Embryonic facial prominence (tissue), 1 donor: ENCODE results near the gene XPC.

ENCODE experiments used
- DNase-seq: peaks from one replicate; pipeline ENCODE4 v3.0.0-alpha.2; 2016; ENCODE audit errors: extremely low spot score

Gene XPC

DNA sequence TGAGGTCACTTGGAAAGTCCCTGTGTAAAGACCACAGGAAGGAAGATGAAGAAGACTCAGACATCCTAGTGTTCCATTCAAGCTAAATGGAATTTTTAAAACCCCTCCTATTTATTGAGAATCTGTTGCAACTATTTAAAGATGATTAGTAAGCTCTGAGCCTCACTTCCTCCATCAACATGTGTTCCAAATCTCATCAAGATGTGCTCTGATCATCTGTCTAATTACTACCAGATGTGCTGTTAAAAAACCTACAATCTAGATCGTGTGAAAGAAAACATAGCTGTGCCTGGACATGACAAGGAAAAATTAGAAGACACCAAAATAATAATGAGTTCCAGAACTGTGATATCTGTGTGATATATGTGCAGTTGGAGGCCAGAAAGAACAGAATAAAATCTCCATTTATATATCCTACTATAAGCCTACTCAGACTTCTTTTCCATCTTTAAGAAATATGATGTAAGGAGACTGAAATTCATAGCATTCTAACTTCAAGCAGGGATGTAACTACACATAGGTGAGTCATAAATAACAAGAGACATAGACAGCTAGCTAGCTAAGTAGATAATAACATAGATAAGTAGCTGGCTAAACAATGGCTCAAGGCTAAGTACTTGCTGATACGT, 7.8 kb downstream of the XPC start:
- no peak for DNase-seq

DNA sequence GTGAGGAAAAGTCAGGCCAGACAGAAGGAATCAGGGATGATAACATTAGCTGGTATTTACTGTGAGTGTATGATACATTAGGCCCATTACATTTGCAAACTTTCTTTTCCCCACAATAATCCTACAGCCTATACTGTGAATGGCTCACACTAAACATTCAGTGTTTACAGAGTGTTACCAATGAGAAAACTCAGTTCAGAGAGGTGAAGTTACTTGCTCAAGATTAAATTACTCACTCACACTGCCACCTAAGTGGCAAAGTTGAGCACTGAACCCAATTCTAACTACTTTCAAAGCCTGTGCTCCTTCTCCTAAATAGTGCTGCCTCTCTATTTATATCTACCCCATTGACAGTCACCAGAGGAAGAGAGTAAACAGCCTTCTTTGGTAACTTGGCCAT, 8.5 kb downstream of the XPC start:
- DNase-seq = no peak

GRCh38 chr3:14169435-14169834, 9.0 kb downstream of the XPC start:
- no peak for DNase-seq

DNA sequence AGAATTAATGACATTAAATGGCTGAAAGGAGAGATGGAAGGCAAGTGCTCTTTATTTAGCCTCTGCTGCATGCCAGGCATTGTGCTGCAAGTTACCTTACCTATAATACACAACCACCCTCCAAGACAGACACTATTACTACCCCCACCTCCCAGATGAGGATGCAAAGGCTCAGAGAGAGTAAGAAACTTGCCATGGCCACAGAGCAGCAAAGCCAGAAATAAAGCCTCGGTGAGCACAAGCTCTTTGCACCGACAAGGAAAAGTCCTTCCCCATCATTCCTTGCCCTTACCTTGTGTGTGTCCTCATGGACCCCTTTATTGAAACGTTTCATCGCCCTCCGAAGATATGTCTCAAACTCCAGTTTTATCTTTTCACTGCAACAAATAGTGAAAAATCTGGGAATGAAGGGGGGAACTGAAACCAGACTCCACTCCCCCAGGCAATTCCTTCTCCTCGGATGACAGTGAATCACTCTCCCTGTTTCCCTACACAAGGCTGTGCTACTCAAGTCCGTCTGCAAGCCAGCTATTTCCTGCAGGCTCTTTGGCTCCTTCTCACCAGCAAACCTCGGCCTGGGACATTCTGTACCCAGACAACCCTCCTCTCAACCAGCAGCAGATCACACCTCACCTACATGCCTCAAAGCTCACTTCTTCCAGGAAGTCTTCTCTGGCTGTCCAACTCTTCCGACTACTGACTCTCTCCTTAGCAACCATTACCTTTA, 11.4 kb downstream of the XPC start:
- DNase-seq = no peak

DNA sequence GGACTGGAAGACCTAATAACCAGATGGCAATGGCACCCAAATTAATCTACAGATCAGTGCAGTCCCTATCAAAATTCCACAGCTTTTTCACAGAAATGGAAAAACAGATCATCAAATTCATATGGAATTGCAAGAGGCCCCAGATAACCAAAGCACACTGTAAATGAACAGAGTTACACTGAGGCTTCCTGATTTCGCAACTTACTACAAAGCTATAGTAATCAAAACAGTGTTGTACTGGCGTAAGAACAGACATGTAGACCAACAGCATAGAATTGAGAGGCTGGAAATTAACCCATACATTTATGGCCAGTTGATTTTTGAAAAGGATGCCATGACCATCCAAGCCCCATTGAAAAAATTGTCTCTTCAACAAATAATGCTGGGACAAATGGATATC, 16.2 kb downstream of the XPC start:
- no peak for DNase-seq

GRCh38 chr3:14161282-14161681, 17.1 kb downstream of the XPC start:
- no peak for DNase-seq

GRCh38 chr3:14159426-14159825, 19.0 kb downstream of the XPC start:
- DNase-seq = no peak

GRCh38 chr3:14158370-14158769, 20.0 kb downstream of the XPC start:
- DNase-seq = no peak

DNA sequence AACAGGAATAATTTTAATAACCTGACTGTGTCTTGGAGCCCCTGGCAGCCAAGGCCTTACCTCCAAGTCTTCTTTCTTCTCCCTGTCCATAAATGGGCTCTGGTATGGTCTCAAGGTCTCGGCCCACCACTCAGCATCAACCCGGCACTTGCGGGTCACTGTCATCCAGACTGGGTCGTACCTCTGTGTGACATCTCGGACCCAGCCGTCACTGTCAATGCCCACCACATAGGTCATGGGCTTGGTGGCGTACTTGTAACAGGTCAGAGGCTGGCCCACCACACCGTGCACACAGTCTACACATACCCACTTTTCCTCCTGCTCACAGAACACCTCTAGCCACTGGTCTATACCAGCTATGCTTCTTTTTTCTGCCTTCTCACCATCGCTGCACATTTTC, 20.4 kb downstream of the XPC start:
- DNase-seq = no peak

DNA sequence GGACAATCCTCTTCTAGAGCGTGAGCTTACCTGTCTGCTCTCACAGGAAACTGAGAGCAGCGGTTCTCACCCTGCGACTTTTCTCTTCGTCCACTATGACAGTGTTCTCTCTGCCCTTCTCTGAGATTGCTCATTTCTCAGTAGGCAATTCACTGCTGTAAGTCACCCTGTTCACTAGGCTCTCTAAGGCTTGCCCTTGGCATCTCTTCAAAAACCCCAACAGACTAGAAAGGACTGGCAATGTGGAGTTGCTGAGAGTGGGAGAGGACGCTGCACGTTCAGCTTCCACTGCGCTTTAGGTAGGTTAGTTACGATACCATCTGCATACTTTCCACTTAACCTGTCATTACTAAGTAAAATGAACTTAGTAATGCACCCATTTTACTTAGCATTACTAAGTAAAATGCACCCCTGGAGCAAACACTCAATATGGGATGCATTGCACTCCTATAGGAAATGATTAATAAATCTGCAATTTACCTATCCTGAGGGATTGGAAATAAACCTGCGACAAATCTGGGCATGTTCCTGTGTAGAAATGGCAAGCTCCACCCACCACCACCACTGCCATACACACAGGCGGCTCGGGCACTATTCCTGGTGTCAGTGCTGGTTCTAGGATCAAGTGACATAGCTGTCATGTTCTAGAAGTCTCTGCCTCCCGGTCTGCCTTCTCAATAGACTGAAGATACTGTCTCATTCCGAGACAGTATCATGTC, 21.4 kb downstream of the XPC start:
- no peak for DNase-seq

DNA sequence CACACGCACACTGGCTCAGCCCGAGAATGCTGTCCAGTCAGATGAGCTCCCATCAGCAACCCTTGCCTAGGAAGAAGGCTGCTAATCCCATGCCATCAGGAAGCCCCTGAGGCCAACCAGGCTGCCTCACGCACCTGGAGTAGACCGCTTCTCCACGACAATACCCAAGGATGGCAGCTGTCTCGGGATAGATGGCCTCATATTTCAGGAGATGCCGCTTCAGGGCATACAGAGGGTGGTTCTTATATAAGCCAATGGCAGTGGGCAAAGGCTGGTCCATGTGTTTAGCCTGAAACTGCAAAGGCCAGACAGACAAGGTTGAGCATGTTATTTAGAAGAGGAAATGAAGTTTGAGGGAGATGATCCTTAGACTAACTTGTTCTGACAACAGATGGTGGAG, 22.2 kb downstream of the XPC start:
- no peak for DNase-seq

- no peak for DNase-seq
Observed at GRCh38 chr3:14154895-14155440, 23.4 kb downstream of the XPC start.

- DNase-seq = no peak
Observed at GRCh38 chr3:14154276-14154675, 24.1 kb downstream of the XPC start.

DNA sequence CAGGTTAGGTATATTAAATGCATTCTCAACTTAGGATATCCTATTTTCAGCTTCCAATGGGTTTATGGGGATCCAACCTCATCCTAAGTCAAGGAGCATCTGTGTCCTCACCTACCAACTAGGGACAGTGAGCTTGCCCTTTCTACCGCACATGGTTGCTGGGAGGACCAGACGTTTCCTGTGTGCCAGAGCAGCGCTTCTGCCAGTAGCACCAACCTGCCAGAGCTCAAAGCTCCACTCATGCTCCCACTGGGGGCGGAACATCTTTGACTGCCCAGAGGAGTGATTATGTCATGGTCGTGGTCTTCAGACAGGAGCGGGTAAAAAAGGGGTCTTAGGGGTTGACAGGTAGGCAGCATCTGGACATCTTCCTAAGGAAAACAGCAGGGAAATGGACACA, 24.7 kb downstream of the XPC start:
- no peak for DNase-seq

GRCh38 chr3:14152963-14153355, 25.4 kb downstream of the XPC start:
- no peak for DNase-seq

DNA sequence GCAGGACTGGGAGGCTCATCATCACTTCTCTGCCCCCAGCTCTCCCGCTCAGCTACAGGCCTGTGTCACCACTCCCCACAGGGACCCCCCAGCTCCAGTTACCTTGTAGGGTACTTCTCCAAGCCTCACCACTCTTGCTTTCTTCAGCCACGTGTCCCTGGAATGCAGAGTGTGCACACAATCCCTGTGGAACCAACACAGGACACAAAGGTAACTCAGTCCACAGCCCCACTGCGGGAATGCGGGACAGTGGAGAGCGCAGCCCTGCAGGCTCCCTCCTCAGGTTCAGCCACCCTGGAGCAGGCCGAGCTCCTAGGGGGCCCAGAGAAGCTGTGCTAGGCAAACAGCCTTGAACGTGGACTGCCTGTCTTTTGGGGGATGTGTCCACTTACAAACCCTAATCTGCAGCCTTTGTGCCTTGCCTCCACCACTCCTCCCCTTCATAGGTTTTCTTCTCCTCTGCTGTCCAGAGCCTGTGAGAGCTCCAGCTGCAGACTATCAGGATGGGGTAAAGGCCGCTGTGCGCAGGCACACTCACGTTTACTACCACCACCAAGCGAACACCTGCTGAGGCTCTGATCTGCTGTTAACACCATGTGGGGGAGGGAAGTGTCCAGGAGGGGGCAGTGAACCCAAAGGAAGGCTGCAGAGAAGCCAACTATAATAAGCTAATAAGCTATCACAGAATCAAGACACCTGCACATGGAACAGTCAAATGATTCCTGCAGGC, 26.0 kb downstream of the XPC start:
- DNase-seq = no peak

- DNase-seq = no peak
Observed at GRCh38 chr3:14151471-14152083, 26.8 kb downstream of the XPC start.

- DNase-seq = no peak
Observed at GRCh38 chr3:14150491-14151230, 27.7 kb downstream of the XPC start.

DNA sequence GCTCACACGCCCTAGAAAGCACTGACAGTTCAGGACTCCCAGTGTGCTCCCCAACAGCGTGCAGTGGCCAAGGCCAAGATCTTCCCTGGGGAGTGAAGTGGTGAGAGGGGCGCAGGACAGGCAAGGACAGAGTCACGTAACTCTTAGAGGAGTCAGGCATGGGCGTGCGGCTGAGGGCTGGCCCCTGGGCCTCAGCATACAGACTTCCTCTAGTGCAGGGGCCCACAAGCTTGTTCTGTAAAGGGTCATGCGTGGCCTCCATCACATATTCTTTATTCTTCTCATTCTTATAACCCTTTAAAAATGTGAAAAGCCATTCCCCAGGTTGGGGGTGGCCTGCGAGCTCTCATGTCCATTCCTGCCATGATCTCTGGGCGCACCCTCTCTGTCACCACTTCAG, 28.3 kb downstream of the XPC start:
- DNase-seq = no peak

DNA sequence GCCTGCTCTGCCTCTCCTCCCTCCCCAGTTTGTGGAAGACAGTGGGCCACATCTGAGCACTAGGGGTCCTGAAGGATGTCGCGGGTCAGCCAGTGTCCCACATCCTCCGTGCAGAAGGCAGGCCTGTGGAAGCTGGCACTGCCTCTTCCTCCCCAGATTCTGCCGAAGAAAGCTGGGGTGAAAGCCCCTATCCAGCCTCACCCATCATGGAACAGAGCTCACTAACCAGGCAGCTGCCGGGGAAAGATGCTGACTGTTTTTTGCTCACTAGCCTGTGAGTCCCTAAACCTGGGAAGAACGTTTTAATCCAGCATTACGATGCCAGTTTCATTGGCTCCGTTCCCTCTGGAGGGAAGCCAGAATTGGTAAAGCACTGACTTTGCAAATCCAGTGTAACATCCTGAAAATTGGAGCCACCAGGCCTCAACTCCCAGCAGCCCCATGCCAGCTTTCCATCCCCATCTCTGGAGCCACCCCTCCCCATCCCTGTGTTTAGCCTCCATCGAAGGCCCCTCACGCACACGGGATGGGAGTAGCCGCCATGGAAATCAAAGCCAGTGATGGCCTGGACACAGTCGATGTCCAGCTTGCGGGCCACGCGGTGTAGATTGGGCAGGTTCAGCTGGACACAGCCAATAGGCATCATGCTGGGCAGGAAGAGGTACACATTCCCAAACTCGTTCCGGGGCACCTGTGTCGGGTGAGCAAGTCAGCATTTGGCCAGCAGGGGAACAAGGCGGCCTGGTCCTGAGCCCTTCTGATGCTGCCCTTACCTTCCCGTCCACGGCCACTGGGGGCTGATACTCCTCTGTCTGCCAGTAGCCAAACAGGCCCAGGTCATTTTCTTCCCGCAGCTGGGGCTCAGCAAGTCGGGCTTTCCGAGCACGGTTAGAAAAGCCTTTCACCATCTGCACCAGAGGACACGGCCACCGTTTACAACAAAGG, 30.1 kb downstream of the XPC start:
- no peak for DNase-seq
